IMR-90 (cell line): Measurements from ENCODE around the gene ZNF398. TPM values are rescaled to one million over a fixed set of nuclear protein-coding genes. Genes with fewer than 3 reads are reported as not detected.

Experiments used
- ATAC-seq: fragments of 200-7000 bp; cut with Tn5 transposase; 2 replicates; pipeline ENCODE4 v1.9.1; 2020; ENCODE audit warnings: low read depth, mild to moderate bottlenecking, moderate library complexity
- BruUV-seq: library from RNA; stranded (reverse); fragments of 400-500 nt; replicated peaks from 2 replicates; lab custom pipeline; 2021; lab: Mats Ljungman, UMichigan
- CTCF ChIA-PET: fragments of 300-600 bp; formaldehyde crosslinking; extraction: SDS; loops from one replicate; lab custom pipeline; 2021; ENCODE audit warnings: antibody characterized with exemption; lab: Yijun Ruan, JAX
- POLR2A ChIA-PET: fragments of 300-600 bp; sonication (Branson Sonifier 250); formaldehyde crosslinking; loops from one replicate; lab custom pipeline; 2022; ENCODE audit warnings: antibody characterized with exemption; ENCODE audit not compliant: unreplicated experiment; lab: Charles Lee
- DNase-seq: peaks from one replicate; pipeline ENCODE4 v3.0.0; 2013
- H2AFZ ChIP-seq: replicated peaks from 2 replicates; pipeline ENCODE3; 2013; ENCODE audit warnings: low read length, mild to moderate bottlenecking; ENCODE audit not compliant: poor library complexity
- H2AK5ac ChIP-seq: 2 replicates; pipeline ENCODE4 v1.6.1; 2013; ENCODE audit warnings: low read depth, low read length, inconsistent platforms
- H2AK9ac ChIP-seq: replicated peaks from 2 replicates; pipeline ENCODE3; 2013; ENCODE audit warnings: mild to moderate bottlenecking, low read depth, low read length, moderate library complexity; ENCODE audit not compliant: poor library complexity
- H2BK120ac ChIP-seq: 2 replicates; pipeline ENCODE4 v1.6.1; 2013; ENCODE audit warnings: low read depth, low read length, inconsistent platforms
- H2BK15ac ChIP-seq: 3 replicates; pipeline ENCODE4 v1.6.1; 2013; ENCODE audit warnings: low read depth, low read length, inconsistent platforms
- H2BK20ac ChIP-seq: 2 replicates; pipeline ENCODE4 v1.6.1; 2013; ENCODE audit warnings: low read depth, mild to moderate bottlenecking, inconsistent platforms, low read length, moderate library complexity
- H2BK5ac ChIP-seq: 2 replicates; pipeline ENCODE4 v1.6.1; 2013; ENCODE audit warnings: mild to moderate bottlenecking, low read depth, low read length, inconsistent platforms; ENCODE audit not compliant: poor library complexity, severe bottlenecking
- H3K14ac ChIP-seq: replicated peaks from 2 replicates; pipeline ENCODE4 v1.6.1; 2013; ENCODE audit warnings: low read depth, low read length, inconsistent platforms
- H3K18ac ChIP-seq: 2 replicates; pipeline ENCODE4 v1.6.1; 2013; ENCODE audit warnings: low read depth, low read length, control low read depth
- H3K23ac ChIP-seq: 2 replicates; pipeline ENCODE4 v1.6.1; 2013; ENCODE audit warnings: low read depth, low read length, inconsistent platforms
- H3K27ac ChIP-seq: 2 replicates; pipeline ENCODE4 v1.5.1; 2013; ENCODE audit warnings: mild to moderate bottlenecking, control low read depth, low read length; ENCODE audit not compliant: insufficient read depth
- H3K27me3 ChIP-seq: 2 replicates; pipeline ENCODE4 v1.6.1; 2013; ENCODE audit warnings: low read length; ENCODE audit not compliant: control insufficient read depth, insufficient read depth
- H3K36me3 ChIP-seq: 2 replicates; pipeline ENCODE4 v1.6.1; 2013; ENCODE audit warnings: low read length, mixed read lengths; ENCODE audit not compliant: control insufficient read depth, insufficient read depth
- H3K4ac ChIP-seq: 2 replicates; pipeline ENCODE4 v1.6.1; 2013; ENCODE audit warnings: low read depth, low read length, inconsistent platforms
- H3K4me1 ChIP-seq: 2 replicates; pipeline ENCODE4 v1.6.1; 2013; ENCODE audit warnings: low read length, mixed read lengths; ENCODE audit not compliant: control insufficient read depth, insufficient read depth
- H3K4me2 ChIP-seq: 2 replicates; pipeline ENCODE4 v1.6.1; 2013; ENCODE audit warnings: low read depth, mild to moderate bottlenecking, control low read depth, low read length, moderate library complexity
- H3K4me3 ChIP-seq: 2 replicates; pipeline ENCODE4 v1.5.1; 2013; ENCODE audit warnings: low read depth, mild to moderate bottlenecking, control low read depth, low read length, moderate library complexity; ENCODE audit not compliant: insufficient read depth
- H3K56ac ChIP-seq: 2 replicates; pipeline ENCODE4 v1.6.1; 2013; ENCODE audit warnings: low read length, inconsistent platforms; ENCODE audit not compliant: insufficient read depth; ENCODE audit errors: extremely low read depth
- H3K79me1 ChIP-seq, 2 experiments: 2 replicates each; pipeline ENCODE4 v1.6.1; 2013; ENCODE audit warnings: low read length in 2 of 2, inconsistent platforms in 1 of 2, low read depth in 1 of 2
- H3K9ac ChIP-seq: 2 replicates; pipeline ENCODE4 v1.6.1; 2013; ENCODE audit warnings: low read depth, low read length, control low read depth
- H3K9me1 ChIP-seq: 2 replicates; pipeline ENCODE4 v1.6.1; 2013; ENCODE audit warnings: low read length, inconsistent platforms; ENCODE audit not compliant: insufficient read depth
- H3K9me3 ChIP-seq: 2 replicates; pipeline ENCODE4 v1.6.1; 2013; ENCODE audit warnings: low read length; ENCODE audit not compliant: control insufficient read depth, insufficient read depth
- H4K20me1 ChIP-seq: 2 replicates; pipeline ENCODE4 v1.6.1; 2013; ENCODE audit warnings: low read length, inconsistent platforms; ENCODE audit not compliant: insufficient read depth
- H4K5ac ChIP-seq: 2 replicates; pipeline ENCODE4 v1.6.1; 2013; ENCODE audit warnings: mild to moderate bottlenecking, low read depth, low read length, control low read depth
- H4K8ac ChIP-seq, 2 experiments: 2 replicates each; pipeline ENCODE4 v1.6.1; 2013; ENCODE audit warnings: low read depth in 2 of 2, low read length in 2 of 2, control low read depth in 1 of 2, inconsistent platforms in 1 of 2
- H4K91ac ChIP-seq: 2 replicates; pipeline ENCODE4 v1.6.1; 2013; ENCODE audit warnings: low read depth, low read length, inconsistent platforms; ENCODE audit not compliant: insufficient read depth
- MAZ ChIP-seq: IDR thresholded peaks from 2 replicates; pipeline ENCODE4 v1.6.1; 2012; ENCODE audit warnings: low read depth, mild to moderate bottlenecking, low read length, improper control_type of control experiment, moderate library complexity, borderline replicate concordance
- MXI1 ChIP-seq: IDR thresholded peaks from 2 replicates; pipeline ENCODE4 v1.6.1; 2012; ENCODE audit warnings: low read depth, mild to moderate bottlenecking, low read length, moderate library complexity, borderline replicate concordance
- WGBS, 2 experiments: methylation state at CpG; one replicate each; pipeline versions ENCODE4 v1.1.5 to v1.1.7; 2013; ENCODE audit warnings: missing lambda C conversion rate in 2 of 2; ENCODE audit not compliant: insufficient read length in 1 of 2; ENCODE audit errors: extremely low coverage in 2 of 2; 5-methylcytosine and 5-hydroxymethylcytosine counted together
- dilution Hi-C: fragments of 300-500 bp; cut with HindIII; formaldehyde crosslinking; loops from one replicate; pipeline ENCODE4 v1.14.3; 2018; ENCODE audit warnings: low sequenced_read_pairs; ENCODE audit not compliant: unreplicated experiment
- in situ Hi-C: fragments of 300-500 bp; cut with MboI; formaldehyde crosslinking; loops from 3 replicates; pipeline ENCODE4 v1.14.3; 2019; ENCODE audit warnings: low sequenced_read_pairs, inconsistent platforms, mixed read lengths
- intact Hi-C: fragments of 100-400 bp; cut with micrococcal nuclease; formaldehyde crosslinking; loops from 2 replicates; pipeline ENCODE4 v1.10.0; 2022
- polyA plus RNA-seq, 3 experiments: library from polyadenylated mRNA; depleted of rRNA; stranded (reverse); fragments of >200 nt; gene quantifications; 2 replicates each; pipeline ENCODE4 v1.2.3, GENCODE V29; 2012; ENCODE audit warnings: low replicate concordance in 1 of 3
- total RNA-seq: library from RNA; depleted of rRNA; stranded (reverse); fragments of >200 nt; gene quantifications from 2 replicates; pipeline ENCODE4 v1.2.3, GENCODE V29; 2012

Gene ZNF398
- total and polyA plus RNA-seq, 2 of the 4 experiments (the other 2 are of a cell fraction) = 5.7 to 7.9 TPM

DNA sequence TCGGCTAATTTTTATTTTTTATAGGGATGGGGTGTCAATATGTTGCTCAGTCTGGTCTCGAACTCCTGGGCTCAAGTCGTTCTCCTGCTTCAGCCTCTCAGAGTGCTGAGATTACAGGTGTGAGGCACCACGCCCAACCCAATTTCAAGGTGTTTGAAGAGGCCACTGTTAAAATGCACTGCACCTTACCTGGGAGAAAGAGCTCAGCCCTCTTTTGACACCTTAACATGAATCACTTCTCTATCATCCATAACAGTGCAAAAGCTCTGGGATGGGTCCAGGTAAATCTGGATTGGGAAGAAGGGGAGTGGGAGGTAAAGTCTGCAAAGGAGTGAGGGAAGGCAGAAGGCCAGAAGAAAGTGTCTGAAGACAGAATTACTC, 47.5 kb downstream of the ZNF398 start:
- peak overlapping the region; percentile 64 for H3K4ac ChIP-seq
- peak overlapping the region; percentile 46; the same call in 1 of the 2 replicates for H2BK120ac ChIP-seq
- ATAC-seq (no peak), DNase-seq (no peak)
- H3K9me3 ChIP-seq = no peaks in the 10 kb centered on the region
- no peak overlapping the region; the same call in 1 of the 2 replicates for H3K23ac ChIP-seq
- no peak overlapping the region for H3K27ac ChIP-seq
- H2AFZ ChIP-seq = peak overlapping the region; percentile 97
- H3K4me2 ChIP-seq = peak overlapping the region; percentile 63
- H4K8ac ChIP-seq = peak overlapping the region; percentile 63 to 86; a peak in 3 of 4 replicates
- peaks cover 6% of the 10 kb centered on the region for H3K4me1 ChIP-seq
- ChIA-PET POLR2A (no interaction called here), CTCF (interaction anchor here (0.5 to 1.2 kb wide), 8 partner anchors 9 to 68 kb away, joined by 3 to 9 read pairs (median 3); partner anchors contain the start of gene ZNF398)
- no peak overlapping the region for H2BK20ac ChIP-seq
- in situ Hi-C loops (no loop called here), dilution Hi-C loops (no loop called here), intact Hi-C loops (loop anchor here (5.0 kb wide), 1 partner anchor 38 kb away; no protein-coding TSS in a partner anchor)
- no peak for TF ChIP-seq MAZ
- TF ChIP-seq MXI1 = no peak
- no peaks in the 10 kb centered on the region for H3K27me3 ChIP-seq
- H3K79me1 ChIP-seq = peaks cover 0 to 30% of the 10 kb centered on the region in 2 experiments
- 0 out of 2 replicates have a peak overlapping the region, but pooled peaks have one; percentile 35 for H3K56ac ChIP-seq
- BruUV-seq = no TSS peak
- peaks cover 11% of the 10 kb centered on the region for H3K36me3 ChIP-seq
- no peak overlapping the region for H2BK15ac ChIP-seq
- no CpG with 5 or more reads among the region's 4 CpGs for WGBS, 2 experiments
- H2AK5ac ChIP-seq = no peak overlapping the region
- 0 out of 2 replicates have a peak overlapping the region, but pooled peaks have one; percentile 19 for H3K14ac ChIP-seq
- peaks cover 12% of the 10 kb centered on the region for H4K20me1 ChIP-seq
- H4K91ac ChIP-seq = peak overlapping the region; percentile 23; the same call in 1 of the 2 replicates
- peak overlapping the region; percentile 1; the same call in 1 of the 2 replicates for H4K5ac ChIP-seq
- peak overlapping the region; percentile 75 for H3K4me3 ChIP-seq
- 0 out of 2 replicates have a peak, but pooled peaks cover 6% of the 10 kb centered on the region for H3K9me1 ChIP-seq
- H3K18ac ChIP-seq = no peak overlapping the region
- H2AK9ac ChIP-seq = peak overlapping the region; percentile 60
- H2BK5ac ChIP-seq = no peak overlapping the region
- H3K9ac ChIP-seq = peak overlapping the region; percentile 32
